GM12875 (cell line): ENCODE measurements around the gene FAM187B.

Experiments
- H3K4me3 ChIP-seq: one replicate; pipeline ENCODE4 v1.5.1; 2011; ENCODE audit warnings: low read depth, low read length, control low read depth
- CTCF ChIP-seq: IDR thresholded peaks from 2 replicates; pipeline ENCODE4 v1.5.1; 2011; ENCODE audit warnings: low read depth, mild to moderate bottlenecking, control low read depth, inconsistent platforms, low read length, moderate library complexity, borderline replicate concordance; ENCODE audit not compliant: insufficient read depth

The FAM187B gene

GRCh38 chr19:35213663-35214632, 14.6 kb downstream of the FAM187B start:
- H3K4me3 ChIP-seq = no peak overlapping the region
- no peak for TF ChIP-seq CTCF

GRCh38 chr19:35212241-35212640, 16.3 kb downstream of the FAM187B start:
- H3K4me3 ChIP-seq = no peak overlapping the region
- TF ChIP-seq CTCF = no peak

GRCh38 chr19:35211545-35212230, 16.9 kb downstream of the FAM187B start:
- no peak for TF ChIP-seq CTCF
- no peak overlapping the region for H3K4me3 ChIP-seq

- H3K4me3 ChIP-seq = no peak overlapping the region
- TF ChIP-seq CTCF = no peak
Observed at GRCh38 chr19:35209646-35210045, 18.9 kb downstream of the FAM187B start.

GRCh38 chr19:35208121-35208520, 20.4 kb downstream of the FAM187B start:
- no peak overlapping the region for H3K4me3 ChIP-seq
- TF ChIP-seq CTCF = no peak

GRCh38 chr19:35207391-35207871, 21.1 kb downstream of the FAM187B start:
- H3K4me3 ChIP-seq = no peak overlapping the region
- no peak for TF ChIP-seq CTCF
